ENCODE results near the gene ETS1.
A peak's percentile ranks its signal among the peaks of the same experiment; 100 is the strongest.

The ETS1 gene

GRCh38 chr11:128618603-128619002 lies 31.2 kb upstream of the ETS1 start:
- DNase-seq (ENCODE audit: low spot score), result no peak

GRCh38 chr11:128616161-128616560 lies 28.8 kb upstream of the ETS1 start:
- DNase-seq (ENCODE audit: low spot score), result no peak

GRCh38 chr11:128615612-128616011 lies 28.3 kb upstream of the ETS1 start:
- no peak for DNase-seq (ENCODE audit: low spot score)

GRCh38 chr11:128615076-128615475 lies 27.7 kb upstream of the ETS1 start:
- no peak for DNase-seq (ENCODE audit: low spot score)

- DNase-seq (ENCODE audit: low spot score), result no peak
Observed at GRCh38 chr11:128614026-128614425, 26.7 kb upstream of the ETS1 start.

GRCh38 chr11:128613300-128613995 lies 26.1 kb upstream of the ETS1 start:
- DNase-seq (ENCODE audit: low spot score), result no peak

GRCh38 chr11:128610721-128611617 lies 23.6 kb upstream of the ETS1 start:
- no peak for DNase-seq (ENCODE audit: low spot score)

- DNase-seq (ENCODE audit: low spot score), result no peak
Observed at GRCh38 chr11:128609785-128610184, 22.4 kb upstream of the ETS1 start.

- no peak for DNase-seq (ENCODE audit: low spot score)
Observed at GRCh38 chr11:128608746-128609407, 21.5 kb upstream of the ETS1 start.

GRCh38 chr11:128607819-128608218 lies 20.5 kb upstream of the ETS1 start:
- DNase-seq (ENCODE audit: low spot score), result no peak

- DNase-seq (ENCODE audit: low spot score), result no peak
Observed at GRCh38 chr11:128604723-128605122, 17.4 kb upstream of the ETS1 start.

- peak; percentile 21 for DNase-seq (ENCODE audit: low spot score)
Observed at GRCh38 chr11:128603752-128604414, 16.5 kb upstream of the ETS1 start.

- DNase-seq (ENCODE audit: low spot score), result peak; percentile 40
Observed at GRCh38 chr11:128603003-128603696, 15.8 kb upstream of the ETS1 start.

- DNase-seq (ENCODE audit: low spot score), result no peak
Observed at GRCh38 chr11:128599729-128600128, 12.4 kb upstream of the ETS1 start.

- no peak for DNase-seq (ENCODE audit: low spot score)
Observed at GRCh38 chr11:128598506-128599150, 11.3 kb upstream of the ETS1 start.

GRCh38 chr11:128598096-128598495 lies 10.7 kb upstream of the ETS1 start:
- DNase-seq (ENCODE audit: low spot score), result no peak

GRCh38 chr11:128597209-128597608 lies 9.9 kb upstream of the ETS1 start:
- DNase-seq (ENCODE audit: low spot score), result no peak

- DNase-seq (ENCODE audit: low spot score), result no peak
Observed at GRCh38 chr11:128596250-128596649, 8.9 kb upstream of the ETS1 start.

GRCh38 chr11:128595775-128596174 lies 8.4 kb upstream of the ETS1 start:
- no peak for DNase-seq (ENCODE audit: low spot score)

GRCh38 chr11:128595221-128595620 lies 7.9 kb upstream of the ETS1 start:
- no peak for DNase-seq (ENCODE audit: low spot score)

- no peak for DNase-seq (ENCODE audit: low spot score)
Observed at GRCh38 chr11:128594226-128594625, 6.9 kb upstream of the ETS1 start.
